ENCODE results near the gene ELN.

Gene ELN

DNA sequence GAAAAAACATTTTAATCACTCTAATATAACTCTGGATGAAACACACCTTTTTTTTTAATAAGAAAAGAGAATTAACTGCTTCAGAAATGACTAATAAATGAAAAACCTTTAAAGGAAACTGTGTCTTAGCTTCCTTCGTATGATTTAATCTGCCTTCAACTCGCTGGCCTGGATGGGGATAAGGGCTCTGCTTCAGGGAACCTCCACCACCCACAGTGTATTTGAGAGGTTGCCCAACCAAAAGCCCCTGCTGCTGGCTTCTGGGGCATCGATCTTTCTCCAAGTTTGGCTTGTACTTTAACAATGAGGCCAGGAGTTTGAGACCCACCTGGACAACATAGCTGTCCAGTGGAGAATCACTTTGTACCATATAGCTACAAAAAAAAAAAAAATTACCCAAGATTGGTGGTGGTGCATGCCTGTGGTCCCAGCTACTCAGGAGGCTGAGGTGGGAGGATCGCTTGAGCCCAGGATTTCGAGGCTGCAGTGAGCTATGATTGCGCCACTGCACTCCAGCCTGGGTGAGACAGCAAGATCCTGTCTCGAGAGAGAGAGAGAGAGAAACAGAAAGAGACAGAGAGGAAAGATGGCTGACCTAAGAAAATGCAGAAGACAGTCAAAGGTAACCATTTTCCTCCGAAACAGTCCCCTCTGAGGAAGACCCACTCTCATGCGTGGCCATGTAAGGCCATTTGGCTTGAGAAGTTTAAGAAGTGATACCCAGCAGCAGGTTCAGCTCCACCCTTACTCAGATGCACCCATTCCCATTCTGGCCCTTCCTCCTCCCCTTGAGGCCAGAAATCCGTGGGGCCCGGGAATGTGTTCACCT lies 42.0 kb downstream of the ELN start:
- Mint-ChIP-seq H3K27ac (peak overlapping the region; percentile 24), H3K9me3 (no peaks in the 10 kb centered on the region), H3K4me3 (no peak overlapping the region), H3K36me3 (no peaks in the 10 kb centered on the region), H3K4me1 (no peaks in the 10 kb centered on the region)
- ATAC-seq (no peak), DNase-seq (ENCODE audit: low spot score in 2 of 2) (no peak)

DNA sequence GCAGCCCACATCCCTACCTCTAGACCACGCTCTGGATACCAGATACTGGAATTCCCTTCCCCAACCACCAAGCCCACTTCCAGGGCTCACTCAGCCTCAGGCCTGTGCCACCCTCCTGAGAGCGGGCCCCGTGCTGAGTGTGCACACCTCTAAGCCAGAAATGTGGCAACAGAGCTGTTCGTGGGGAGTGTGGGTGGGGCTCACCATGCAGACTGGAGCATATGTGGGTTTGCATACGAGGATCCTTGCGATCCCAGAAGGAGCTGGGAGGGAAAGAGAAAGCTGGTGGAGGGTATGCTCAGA lies 42.6 kb downstream of the ELN start:
- Mint-ChIP-seq H3K36me3 (no peaks in the 10 kb centered on the region), H3K27ac (peak overlapping the region; percentile 24), H3K9me3 (no peaks in the 10 kb centered on the region), H3K4me1 (no peaks in the 10 kb centered on the region), H3K4me3 (no peak overlapping the region)
- DNase-seq (ENCODE audit: low spot score in 2 of 2) (no peak), ATAC-seq (no peak)

DNA sequence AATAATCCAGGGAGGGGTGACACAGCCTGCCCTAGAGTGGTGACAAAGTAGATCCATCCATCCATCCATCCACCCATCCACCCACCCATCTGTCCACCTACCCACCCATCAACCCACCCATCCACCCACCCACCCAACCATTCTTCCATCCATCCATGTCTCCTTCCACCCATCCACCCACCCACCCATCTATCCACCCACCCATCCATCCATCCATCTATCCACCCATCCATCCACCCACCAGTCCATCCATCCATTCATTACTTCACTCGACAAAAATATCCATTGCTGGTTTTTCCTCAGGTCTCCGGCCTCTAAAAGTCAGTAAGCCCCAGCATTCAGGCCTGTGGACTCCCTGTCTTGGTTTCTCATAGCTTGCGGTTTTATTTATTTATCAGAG lies 43.1 kb downstream of the ELN start:
- ATAC-seq (no peak), DNase-seq (ENCODE audit: low spot score in 2 of 2) (no peak)
- Mint-ChIP-seq H3K9me3 (no peaks in the 10 kb centered on the region), H3K4me1 (no peaks in the 10 kb centered on the region), H3K36me3 (no peaks in the 10 kb centered on the region), H3K4me3 (no peak overlapping the region), H3K27ac (no peak overlapping the region)

DNA sequence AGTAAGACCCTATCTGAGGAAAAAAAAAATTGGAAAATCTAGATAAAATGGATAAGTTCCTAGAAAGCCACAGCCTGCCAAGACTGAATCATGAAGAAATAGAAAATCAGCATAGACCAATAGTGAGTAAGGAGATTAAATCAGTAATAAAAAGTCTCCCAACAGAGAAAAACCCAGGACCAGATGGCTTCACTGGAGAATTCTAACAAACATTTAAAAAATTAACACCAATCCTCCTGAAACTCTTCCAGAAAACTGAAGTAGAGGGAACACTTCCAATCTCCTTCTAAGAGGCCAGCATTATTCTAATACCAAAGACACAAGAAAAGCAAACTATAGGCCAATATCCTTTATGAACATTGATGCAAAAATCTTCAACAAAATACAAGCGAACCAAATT lies 46.8 kb downstream of the ELN start:
- Mint-ChIP-seq H3K36me3 (no peaks in the 10 kb centered on the region), H3K9me3 (no peaks in the 10 kb centered on the region), H3K27ac (peak overlapping the region; percentile 29), H3K4me3 (no peak overlapping the region), H3K4me1 (no peaks in the 10 kb centered on the region)
- ATAC-seq, result no peak
- DNase-seq (ENCODE audit: low spot score in 2 of 2), result no peak

DNA sequence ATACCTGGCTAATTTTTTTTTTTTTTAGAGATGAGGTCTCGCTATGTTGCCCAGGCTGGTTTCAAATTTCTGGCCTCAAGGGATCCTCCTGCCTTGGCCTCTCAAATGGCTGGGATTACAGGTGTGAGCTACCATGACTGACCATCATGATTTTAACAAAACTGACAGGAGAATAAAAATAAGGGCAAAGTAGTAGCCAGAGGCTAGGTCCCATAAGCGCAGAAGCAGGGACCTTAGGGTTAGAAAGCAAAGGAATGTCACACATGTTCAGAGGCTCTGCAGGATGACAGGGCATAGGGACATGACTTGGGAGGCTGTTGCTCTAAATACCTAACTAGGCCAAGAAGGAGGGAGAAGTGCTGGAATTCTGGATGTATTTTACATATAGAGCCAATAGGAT lies 50.5 kb downstream of the ELN start:
- no peak overlapping the region for H3K27ac Mint-ChIP-seq
- H3K9me3 Mint-ChIP-seq, result no peaks in the 10 kb centered on the region
- no peaks in the 10 kb centered on the region for H3K36me3 Mint-ChIP-seq
- DNase-seq (ENCODE audit: low spot score in 2 of 2) (no peak), ATAC-seq (no peak)
- no peaks in the 10 kb centered on the region for H3K4me1 Mint-ChIP-seq
- H3K4me3 Mint-ChIP-seq, result no peak overlapping the region

DNA sequence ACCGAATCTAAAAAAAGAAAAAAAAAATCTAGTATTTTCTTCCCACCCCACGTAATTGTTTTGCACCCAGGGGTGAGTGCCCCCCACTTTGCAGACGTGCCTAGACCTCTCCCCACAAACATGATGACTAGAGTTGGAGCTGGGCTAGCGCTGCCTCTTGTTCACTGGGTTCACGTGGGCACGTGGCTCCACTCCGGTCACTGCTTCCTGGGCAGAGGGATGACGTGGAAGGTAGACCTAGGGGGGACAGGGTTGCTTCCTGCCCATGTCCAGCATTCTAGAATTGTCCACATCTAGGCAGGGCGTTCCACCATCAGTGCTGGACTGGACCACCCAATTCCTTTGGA lies 54.8 kb downstream of the ELN start:
- H3K27ac Mint-ChIP-seq, result no peak overlapping the region
- H3K9me3 Mint-ChIP-seq, result no peaks in the 10 kb centered on the region
- no peak for ATAC-seq
- H3K4me3 Mint-ChIP-seq, result peak overlapping the region; percentile 89
- peaks cover 21% of the 10 kb centered on the region for H3K4me1 Mint-ChIP-seq
- H3K36me3 Mint-ChIP-seq, result peaks cover 26% of the 10 kb centered on the region
- no peak for DNase-seq (ENCODE audit: low spot score in 2 of 2)

DNA sequence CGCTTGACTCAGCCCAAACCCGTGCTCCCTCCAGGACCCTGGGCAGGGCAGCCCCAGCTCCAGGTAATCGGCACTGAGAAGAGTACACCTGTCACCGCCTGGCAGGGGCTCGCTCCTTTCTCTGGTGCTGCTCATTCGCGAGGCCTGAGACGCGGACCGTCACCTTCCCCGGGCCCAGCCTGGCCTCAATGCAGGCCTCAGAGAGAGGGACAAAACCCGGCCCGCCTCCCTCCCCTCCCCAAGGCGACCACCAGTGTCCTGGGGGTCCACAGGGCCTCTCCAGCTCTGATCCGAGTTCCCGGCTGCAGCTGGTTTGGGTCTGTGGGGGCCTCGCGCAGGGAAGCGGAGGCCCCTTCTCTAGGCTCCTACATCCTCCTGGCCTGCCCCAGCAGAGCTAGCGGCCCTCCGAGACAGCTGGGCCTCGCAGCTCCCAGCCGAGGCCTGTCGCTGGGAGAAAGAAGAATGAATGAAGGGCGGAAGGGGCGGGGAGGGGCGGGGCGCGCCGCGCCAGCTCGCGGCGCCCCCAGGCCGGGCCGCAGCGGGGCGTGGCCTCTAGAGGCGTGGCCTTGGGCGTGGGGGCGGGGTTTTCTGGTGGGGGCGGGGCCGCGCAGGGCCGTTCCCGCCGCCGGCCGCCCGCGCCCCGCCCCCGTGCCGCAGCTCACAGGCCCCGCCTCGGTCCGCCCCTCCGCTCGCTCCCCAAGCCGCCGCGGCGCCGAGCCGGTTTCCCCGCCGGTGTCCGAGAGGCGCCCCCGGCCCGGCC lies 55.3 kb downstream of the ELN start, which contains the start of gene LIMK1:
LIMK1 (plus strand) TSS at position 688 of the 760 bp plus-strand sequence. CDS start 187 bp downstream, outside the sequence.
- peak within 1 kb of the TSS; percentile 85 for H3K27ac Mint-ChIP-seq
- H3K9me3 Mint-ChIP-seq, result no peaks in the 10 kb centered on the region
- peaks cover 21% of the 10 kb centered on the region for H3K4me1 Mint-ChIP-seq
- DNase-seq (ENCODE audit: low spot score in 2 of 2) (peak; percentile 76 to 87), ATAC-seq (peak; percentile 83)
- peaks cover 32% of the 10 kb centered on the region for H3K36me3 Mint-ChIP-seq
- H3K4me3 Mint-ChIP-seq, result peak within 1 kb of the TSS; percentile 89

DNA sequence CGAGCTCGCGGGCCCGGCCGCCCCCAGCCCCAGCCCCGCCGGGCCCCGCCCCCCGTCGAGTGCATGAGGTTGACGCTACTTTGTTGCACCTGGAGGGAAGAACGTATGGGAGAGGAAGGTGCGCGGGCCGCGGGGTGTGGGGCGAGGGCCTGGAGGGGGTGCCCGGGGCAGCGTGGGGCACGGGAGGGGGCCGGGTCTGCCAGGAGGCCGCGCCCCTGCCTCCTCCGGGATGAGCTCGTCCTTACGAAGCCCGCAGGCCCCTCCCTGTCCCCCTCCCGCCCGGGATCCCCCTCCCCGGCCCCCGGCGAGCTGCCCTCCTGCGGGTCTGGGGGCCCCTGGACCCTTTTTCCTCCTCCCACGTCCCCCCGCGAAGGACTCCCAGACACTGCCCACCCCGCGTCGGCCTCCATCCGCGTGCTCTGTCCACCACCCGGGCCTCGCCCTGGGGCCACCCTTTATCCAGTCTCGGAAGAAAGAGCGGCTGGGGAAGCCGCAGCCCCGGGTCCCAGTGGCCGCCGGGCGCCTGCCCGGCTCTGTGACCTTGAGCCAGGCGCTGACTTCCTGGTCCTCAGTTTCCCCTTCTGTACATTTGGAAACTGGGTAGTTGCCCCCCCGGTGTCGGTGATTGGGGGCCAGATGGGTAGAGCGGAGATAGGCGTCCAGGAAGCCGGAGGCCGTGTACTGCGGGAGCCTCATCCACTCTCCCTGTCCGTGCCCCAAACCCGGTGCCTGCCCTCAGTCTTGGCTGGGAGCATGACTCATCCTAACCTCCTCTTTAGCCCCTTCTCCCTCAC lies 56.2 kb downstream of the ELN start:
- Mint-ChIP-seq H3K9me3 (no peaks in the 10 kb centered on the region), H3K4me1 (peaks cover 22% of the 10 kb centered on the region), H3K36me3 (peaks cover 37% of the 10 kb centered on the region), H3K4me3 (peak overlapping the region; percentile 89), H3K27ac (peak overlapping the region; percentile 85)
- ATAC-seq (peak; percentile 70), DNase-seq (ENCODE audit: low spot score in 2 of 2) (peak in 1 of 2 donors; percentile 67)

DNA sequence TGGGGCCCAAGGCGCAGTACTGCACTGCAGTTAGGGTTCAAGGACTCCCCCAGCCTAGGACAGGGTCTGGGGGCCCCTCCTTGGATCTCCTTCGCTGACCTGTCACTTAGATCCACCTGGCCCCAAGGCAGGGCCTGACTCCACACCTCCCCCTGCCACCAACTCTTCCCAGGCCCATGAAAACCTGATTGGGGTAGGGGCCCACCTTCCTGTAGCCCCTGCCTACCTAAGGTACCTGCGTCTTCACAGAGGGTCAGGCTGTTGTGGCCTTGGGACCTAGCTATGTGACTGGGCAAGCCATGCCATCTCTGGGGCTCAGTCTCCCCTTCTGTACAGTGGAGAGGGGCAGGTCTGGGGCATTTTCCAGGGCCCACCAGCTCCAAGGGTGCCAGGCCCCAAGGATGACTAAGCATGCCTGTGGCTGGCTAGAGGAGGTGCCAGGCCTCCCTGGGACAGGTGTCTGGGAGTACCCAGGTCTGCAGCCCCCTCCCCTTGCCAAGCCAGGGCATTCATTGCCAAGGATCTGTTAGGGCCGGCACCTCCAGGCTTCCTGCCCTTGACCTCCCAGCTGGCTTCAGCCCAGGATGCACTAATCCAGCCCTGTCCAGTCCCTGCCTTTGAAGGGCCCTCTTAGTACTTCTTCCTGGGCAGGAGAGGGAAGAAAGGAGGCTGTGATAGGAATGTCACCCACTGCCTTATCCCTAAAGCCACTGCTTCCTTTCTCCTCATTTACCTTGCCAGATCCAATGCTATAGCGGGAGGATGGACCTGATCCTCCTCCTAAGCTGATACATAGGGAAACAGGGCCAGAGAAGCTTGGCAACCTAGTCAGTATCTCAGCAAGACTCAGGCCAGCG lies 57.0 kb downstream of the ELN start:
- peaks cover 42% of the 10 kb centered on the region for H3K36me3 Mint-ChIP-seq
- H3K4me1 Mint-ChIP-seq, result peaks cover 30% of the 10 kb centered on the region
- H3K4me3 Mint-ChIP-seq, result peak overlapping the region; percentile 89
- ATAC-seq, result no peak
- no peaks in the 10 kb centered on the region for H3K9me3 Mint-ChIP-seq
- no peak for DNase-seq (ENCODE audit: low spot score in 2 of 2)
- H3K27ac Mint-ChIP-seq, result peak overlapping the region; percentile 85

DNA sequence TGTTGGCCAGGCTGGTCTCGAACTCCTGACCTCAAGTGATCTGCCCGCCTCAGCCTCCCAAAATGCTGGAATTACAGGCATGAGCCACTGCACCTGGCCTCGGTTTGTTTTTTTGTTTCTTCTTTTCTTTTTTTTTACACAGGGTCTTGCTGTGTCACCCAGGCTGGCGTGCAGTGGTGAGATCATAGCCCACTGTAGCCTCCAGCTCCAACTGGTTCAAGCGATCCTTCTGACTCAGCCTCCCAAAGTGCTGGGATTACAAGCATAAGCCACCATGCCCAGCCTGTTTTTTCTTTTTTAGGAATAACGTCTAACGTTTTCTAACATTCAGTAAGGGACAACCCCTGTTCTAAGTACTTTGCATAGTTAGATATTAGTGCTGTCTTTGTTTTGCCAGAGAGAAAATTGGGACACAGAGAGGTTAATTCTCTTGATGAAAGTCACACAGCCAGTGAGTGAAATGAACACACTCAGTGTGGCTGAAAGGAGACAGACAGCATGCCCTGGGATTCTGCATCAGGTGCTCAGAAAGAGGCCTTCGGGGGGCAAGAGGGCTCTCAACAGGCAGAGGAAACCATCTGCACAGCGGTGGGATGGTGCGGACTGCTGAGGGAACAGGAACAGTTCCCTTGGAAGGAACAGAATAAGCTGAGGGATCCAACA lies 59.9 kb downstream of the ELN start:
- Mint-ChIP-seq H3K27ac (peak overlapping the region; percentile 91), H3K36me3 (peaks cover 43% of the 10 kb centered on the region), H3K4me3 (no peak overlapping the region), H3K4me1 (peaks cover 37% of the 10 kb centered on the region), H3K9me3 (no peaks in the 10 kb centered on the region)
- ATAC-seq, result no peak
- no peak for DNase-seq (ENCODE audit: low spot score in 2 of 2)

DNA sequence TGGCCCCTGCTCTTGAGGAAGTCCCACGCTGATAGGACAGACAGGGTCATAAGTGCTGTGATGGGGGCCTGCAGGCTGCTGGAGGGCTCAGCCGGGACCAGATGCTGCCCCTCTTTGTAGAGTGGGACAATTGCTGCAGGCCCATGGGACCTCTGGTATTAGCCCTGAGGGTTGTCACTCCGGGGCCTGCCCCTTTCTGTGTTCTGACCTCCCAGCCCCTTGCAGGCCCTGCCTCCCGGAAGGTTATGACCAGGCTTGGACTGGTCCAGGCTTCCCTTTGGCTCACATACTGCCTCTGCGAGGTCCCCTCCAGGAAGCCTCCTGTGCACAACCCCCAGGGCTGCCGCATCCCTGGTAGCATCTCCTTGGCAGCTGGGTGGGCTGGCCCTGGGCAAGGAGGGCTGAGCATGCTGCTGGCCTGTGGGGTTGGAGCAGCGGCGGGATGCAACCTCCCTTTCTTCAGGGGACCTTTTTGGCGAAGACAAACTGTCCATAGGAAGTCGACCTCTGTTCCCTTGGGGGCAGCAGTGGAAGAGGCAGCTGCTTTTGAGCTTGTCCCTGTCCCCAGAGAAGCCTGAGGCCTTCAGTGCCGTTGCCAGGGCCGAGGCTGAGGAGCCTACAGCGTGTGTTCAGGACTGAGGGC lies 64.5 kb downstream of the ELN start:
- no peak for ATAC-seq
- H3K36me3 Mint-ChIP-seq, result peaks cover 32% of the 10 kb centered on the region
- DNase-seq (ENCODE audit: low spot score in 2 of 2), result peak in 1 of 2 donors; percentile 57
- peaks cover 40% of the 10 kb centered on the region for H3K4me1 Mint-ChIP-seq
- H3K4me3 Mint-ChIP-seq, result peak overlapping the region; percentile 80
- H3K9me3 Mint-ChIP-seq, result no peaks in the 10 kb centered on the region
- H3K27ac Mint-ChIP-seq, result peak overlapping the region; percentile 94

DNA sequence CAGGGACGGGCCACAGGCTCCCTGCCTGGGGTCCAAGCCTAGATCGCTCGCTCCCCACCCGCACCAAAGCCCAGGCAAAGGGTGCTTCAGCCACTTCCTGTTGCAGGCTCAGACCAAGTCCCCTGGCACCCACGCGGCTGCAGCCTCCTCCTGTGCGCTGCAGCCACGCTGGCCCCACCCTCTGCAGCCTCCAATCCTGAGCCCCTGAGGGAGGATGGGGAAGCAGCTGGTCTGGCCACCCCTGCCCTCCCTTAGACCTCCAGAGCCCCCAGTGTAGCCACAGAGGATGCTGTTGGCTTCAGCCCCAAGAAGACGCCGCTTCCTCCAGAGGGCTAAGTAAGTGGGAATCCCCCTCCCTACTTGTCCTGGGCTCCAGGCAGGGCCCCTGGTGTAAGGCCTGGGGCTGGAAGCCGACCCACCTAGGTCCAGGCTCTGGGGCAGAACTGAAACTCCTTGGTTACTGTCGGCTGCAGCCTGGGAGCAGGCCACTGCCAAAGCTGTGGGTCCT lies 65.0 kb downstream of the ELN start:
- H3K27ac Mint-ChIP-seq, result peak overlapping the region; percentile 94
- H3K4me1 Mint-ChIP-seq, result peaks cover 40% of the 10 kb centered on the region
- peak overlapping the region; percentile 80 for H3K4me3 Mint-ChIP-seq
- peak; percentile 14 for ATAC-seq
- peak in 1 of 2 donors; percentile 68 for DNase-seq (ENCODE audit: low spot score in 2 of 2)
- H3K9me3 Mint-ChIP-seq, result no peaks in the 10 kb centered on the region
- peaks cover 32% of the 10 kb centered on the region for H3K36me3 Mint-ChIP-seq

DNA sequence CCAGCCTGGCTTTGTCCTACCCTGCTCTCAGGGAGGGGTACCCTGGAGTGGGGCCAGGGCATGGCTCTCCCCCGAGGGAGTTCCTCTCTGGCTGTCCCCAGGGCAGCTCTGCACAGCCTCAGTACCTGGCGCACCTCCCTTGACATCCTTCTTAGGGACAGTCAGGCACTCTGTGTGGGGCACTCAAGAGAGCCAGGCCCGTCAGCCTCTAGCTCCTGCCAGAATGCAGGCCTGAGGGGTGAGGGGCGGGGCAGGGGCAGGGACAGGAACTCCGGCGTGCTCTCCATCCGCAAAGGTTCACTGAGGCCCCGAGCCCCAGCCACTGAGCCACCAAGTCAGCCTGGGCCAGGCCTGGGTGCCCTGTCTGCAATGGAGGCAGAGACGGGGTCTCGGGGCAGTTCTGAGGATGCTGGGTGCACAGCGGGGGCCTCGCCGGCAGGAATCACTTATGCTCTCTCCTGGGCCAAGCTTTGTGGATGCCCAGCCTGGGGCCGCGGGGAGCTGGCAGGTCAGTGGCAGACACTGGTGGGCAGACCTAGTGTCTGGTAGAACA lies 65.8 kb downstream of the ELN start:
- H3K36me3 Mint-ChIP-seq, result peaks cover 32% of the 10 kb centered on the region
- ATAC-seq, result peak; percentile 55
- peak overlapping the region; percentile 94 for H3K27ac Mint-ChIP-seq
- no peaks in the 10 kb centered on the region for H3K9me3 Mint-ChIP-seq
- peaks cover 40% of the 10 kb centered on the region for H3K4me1 Mint-ChIP-seq
- peak overlapping the region; percentile 80 for H3K4me3 Mint-ChIP-seq
- DNase-seq (ENCODE audit: low spot score in 2 of 2), result peak in 1 of 2 donors; percentile 88

Measured in stimulated activated effector memory CD8-positive, alpha-beta T cell treated with anti-CD3 and anti-CD28 coated beads, Interleukin-12 subunit alpha, Interleukin-12 subunit beta, amount 100 ng/mL, for 72 hours (primary cell).